G401 (cell line): ENCODE results near the gene DNAJB6. TPM values are rescaled to one million over a fixed set of nuclear protein-coding genes. Genes with fewer than 3 reads are reported as not detected.
"Not testable (repeated sequence)": the region's sequence is repeated elsewhere in the genome, so short reads cannot be mapped to it uniquely, and the experiment has no call there.

Experiments used
- DNase-seq: peaks from one replicate; pipeline ENCODE4 v3.0.0-alpha.2; 2015; ENCODE audit warnings: low spot score
- in situ Hi-C: cut with HindIII; loops from 2 replicates; pipeline ENCODE4 v1.10.0; 2016; ENCODE audit warnings: low sequenced_read_pairs, mixed read lengths
- total RNA-seq: library from RNA; depleted of rRNA; stranded (reverse); fragments of >200 nt; shearing (Covaris generic); gene quantifications from 2 replicates; pipeline ENCODE4 v1.2.3, GENCODE V29; 2014

DNAJB6 gene
- total RNA-seq, 1 experiment from 2014 or later = 115 TPM

- DNase-seq, in situ Hi-C loops: not testable (repeated sequence)
Observed at GRCh38 chr7:157454003-157454402, 117.2 kb downstream of the DNAJB6 start.

GRCh38 chr7:157457355-157458253 lies 120.8 kb downstream of the DNAJB6 start:
- in situ Hi-C loops = no loop called here
- no peak for DNase-seq

- no peak for DNase-seq
- in situ Hi-C loops = no loop called here
Observed at GRCh38 chr7:157458254-157458633, 121.4 kb downstream of the DNAJB6 start.

- no peak for DNase-seq
- in situ Hi-C loops = no loop called here
Observed at GRCh38 chr7:157459966-157460365, 123.2 kb downstream of the DNAJB6 start.

- no peak for DNase-seq
- in situ Hi-C loops = no loop called here
Observed at GRCh38 chr7:157460721-157461120, 123.9 kb downstream of the DNAJB6 start.

- in situ Hi-C loops = no loop called here
- no peak for DNase-seq
Observed at GRCh38 chr7:157461573-157462418, 125.0 kb downstream of the DNAJB6 start.

- in situ Hi-C loops = no loop called here
- no peak for DNase-seq
Observed at GRCh38 chr7:157462419-157462771, 125.6 kb downstream of the DNAJB6 start.

- no peak for DNase-seq
- in situ Hi-C loops = no loop called here
Observed at GRCh38 chr7:157462840-157463239, 126.0 kb downstream of the DNAJB6 start.

GRCh38 chr7:157463245-157463644 lies 126.4 kb downstream of the DNAJB6 start:
- DNase-seq = no peak
- in situ Hi-C loops = no loop called here

- in situ Hi-C loops = no loop called here
- DNase-seq = peak; percentile 14
Observed at GRCh38 chr7:157464111-157464970, 127.5 kb downstream of the DNAJB6 start.

GRCh38 chr7:157464971-157465886 lies 128.4 kb downstream of the DNAJB6 start:
- DNase-seq = no peak

GRCh38 chr7:157465891-157466866 lies 129.4 kb downstream of the DNAJB6 start:
- DNase-seq = no peak
- in situ Hi-C loops = no loop called here

More at GRCh38 chr7:157464971-157465886, 128.4 kb downstream of the DNAJB6 start:
- in situ Hi-C loops = no loop called here

- in situ Hi-C loops = no loop called here
- DNase-seq = no peak
Observed at GRCh38 chr7:157466867-157467261, 130.1 kb downstream of the DNAJB6 start.
